ENCODE data around the gene STRADA.

GRCh38 chr17:63786971-63787711, 45.5 kb upstream of the STRADA start:
- TF ChIP-seq CTCF (IDR thresholded peaks at IDR 0.05), result no peak
- no peak for TF ChIP-seq POLR2AphosphoS5 (IDR thresholded peaks at IDR 0.05)
- no peak for TF ChIP-seq POLR2A (IDR thresholded peaks at IDR 0.05)

Measured in suprapubic skin (tissue), 4 donors.